Uterus (tissue), 2 donors: ENCODE data around the gene IL9R.
"Not testable (repeated sequence)": the region's sequence is repeated elsewhere in the genome, so short reads cannot be mapped to it uniquely, and the experiment has no call there.

Experiments used
- POLR2A ChIP-seq, 2 donors: fragments of 450-650 bp; IDR thresholded peaks; one replicate each; pipeline ENCODE4 v1.6.1; 2016; ENCODE audit warnings: antibody characterized with exemption in 2 of 2, mild to moderate bottlenecking in 1 of 2, moderate library complexity in 1 of 2
- TF ChIP-seq, protein P1 (sequence below), 4 experiments: fragments of 200-600 bp in 2 of 4; fragments of 450-650 bp in 2 of 4; sonication (generic) in 2 of 4; IDR thresholded peaks; one replicate each; pipeline ENCODE4 v1.5.1; 2016 to 2019; ENCODE audit warnings: antibody characterized with exemption in 4 of 4, mild to moderate bottlenecking in 2 of 4, moderate library complexity in 1 of 4

GRCh38 chrX:156030474-156030873 lies 33.0 kb downstream of the IL9R start:
- TF ChIP-seq, protein P1, sequence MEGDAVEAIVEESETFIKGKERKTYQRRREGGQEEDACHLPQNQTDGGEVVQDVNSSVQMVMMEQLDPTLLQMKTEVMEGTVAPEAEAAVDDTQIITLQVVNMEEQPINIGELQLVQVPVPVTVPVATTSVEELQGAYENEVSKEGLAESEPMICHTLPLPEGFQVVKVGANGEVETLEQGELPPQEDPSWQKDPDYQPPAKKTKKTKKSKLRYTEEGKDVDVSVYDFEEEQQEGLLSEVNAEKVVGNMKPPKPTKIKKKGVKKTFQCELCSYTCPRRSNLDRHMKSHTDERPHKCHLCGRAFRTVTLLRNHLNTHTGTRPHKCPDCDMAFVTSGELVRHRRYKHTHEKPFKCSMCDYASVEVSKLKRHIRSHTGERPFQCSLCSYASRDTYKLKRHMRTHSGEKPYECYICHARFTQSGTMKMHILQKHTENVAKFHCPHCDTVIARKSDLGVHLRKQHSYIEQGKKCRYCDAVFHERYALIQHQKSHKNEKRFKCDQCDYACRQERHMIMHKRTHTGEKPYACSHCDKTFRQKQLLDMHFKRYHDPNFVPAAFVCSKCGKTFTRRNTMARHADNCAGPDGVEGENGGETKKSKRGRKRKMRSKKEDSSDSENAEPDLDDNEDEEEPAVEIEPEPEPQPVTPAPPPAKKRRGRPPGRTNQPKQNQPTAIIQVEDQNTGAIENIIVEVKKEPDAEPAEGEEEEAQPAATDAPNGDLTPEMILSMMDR (IDR thresholded peaks at IDR 0.05) = not testable (repeated sequence)
- not testable (repeated sequence) for TF ChIP-seq POLR2A (IDR thresholded peaks at IDR 0.05)
